ENCODE data around the gene ZRSR2. TPM values are rescaled to one million over a fixed set of nuclear protein-coding genes. Genes with fewer than 3 reads are reported as not detected.

ZRSR2 gene
- total and polyA plus RNA-seq, 2 experiments from 2014 or later: 5.2 to 45.1 TPM

DNA sequence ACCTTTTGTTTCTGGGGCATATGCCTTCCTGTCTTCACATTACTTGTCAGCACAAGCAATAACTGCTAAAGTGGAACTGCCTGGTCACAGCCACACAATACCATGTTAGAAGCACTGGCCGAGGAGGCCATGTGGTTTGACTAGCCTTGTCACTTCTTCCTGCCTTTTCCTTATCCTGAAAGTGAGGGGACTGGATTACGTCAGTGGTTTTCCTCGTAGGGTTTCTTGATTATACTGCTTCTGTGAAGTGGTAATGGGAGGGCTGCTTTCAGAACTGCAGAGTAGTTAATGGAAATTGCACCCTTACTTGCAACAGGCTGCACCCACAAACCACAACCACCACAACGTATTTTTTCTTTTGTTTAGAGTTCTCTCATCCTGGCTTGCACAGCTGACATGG, 26.6 kb downstream of the ZRSR2 start:
- Histone ChIP-seq H3K4me1 (ENCODE audit: insufficient read depth) (peaks cover 12% of the 10 kb centered on the region), H3K9me2 (ENCODE audit: insufficient read depth) (no peaks in the 10 kb centered on the region), H3K27ac (ENCODE audit: low read depth) (peak overlapping the region; percentile 87), H3K36me3 (ENCODE audit: insufficient read depth) (peaks cover 7% of the 10 kb centered on the region; the same call in 1 of the 2 replicates), H2AFZ (no peak overlapping the region), H3F3A (replicated peaks; ENCODE audit: low read depth) (no peaks in the 10 kb centered on the region), H3K79me2 (replicated peaks; ENCODE audit: insufficient read depth) (no peaks in the 10 kb centered on the region), H3K4me2 (peak overlapping the region; percentile 4; the same call in 1 of the 2 replicates), H4K20me1 (replicated peaks; ENCODE audit: insufficient read depth) (no peaks in the 10 kb centered on the region), H3K4me3 (no peak overlapping the region), H3K27me3 (ENCODE audit: insufficient read depth) (no peaks in the 10 kb centered on the region)
- Mint-ChIP-seq H3K36me3 (ENCODE audit: low read depth) (peaks cover 63% of the 10 kb centered on the region), H3K27ac (peak overlapping the region; percentile 100), H3K4me3 (0 out of 3 replicates have a peak overlapping the region, but pooled peaks have one; percentile 8), H3K27me3 (ENCODE audit: insufficient read depth, low read depth, poor library complexity) (no peaks in the 10 kb centered on the region), H3K4me1 (peaks cover 23% of the 10 kb centered on the region; the same call in 2 of the 3 replicates), H3K9me3 (no peaks in the 10 kb centered on the region)
- TF ChIP-seq, protein P1, sequence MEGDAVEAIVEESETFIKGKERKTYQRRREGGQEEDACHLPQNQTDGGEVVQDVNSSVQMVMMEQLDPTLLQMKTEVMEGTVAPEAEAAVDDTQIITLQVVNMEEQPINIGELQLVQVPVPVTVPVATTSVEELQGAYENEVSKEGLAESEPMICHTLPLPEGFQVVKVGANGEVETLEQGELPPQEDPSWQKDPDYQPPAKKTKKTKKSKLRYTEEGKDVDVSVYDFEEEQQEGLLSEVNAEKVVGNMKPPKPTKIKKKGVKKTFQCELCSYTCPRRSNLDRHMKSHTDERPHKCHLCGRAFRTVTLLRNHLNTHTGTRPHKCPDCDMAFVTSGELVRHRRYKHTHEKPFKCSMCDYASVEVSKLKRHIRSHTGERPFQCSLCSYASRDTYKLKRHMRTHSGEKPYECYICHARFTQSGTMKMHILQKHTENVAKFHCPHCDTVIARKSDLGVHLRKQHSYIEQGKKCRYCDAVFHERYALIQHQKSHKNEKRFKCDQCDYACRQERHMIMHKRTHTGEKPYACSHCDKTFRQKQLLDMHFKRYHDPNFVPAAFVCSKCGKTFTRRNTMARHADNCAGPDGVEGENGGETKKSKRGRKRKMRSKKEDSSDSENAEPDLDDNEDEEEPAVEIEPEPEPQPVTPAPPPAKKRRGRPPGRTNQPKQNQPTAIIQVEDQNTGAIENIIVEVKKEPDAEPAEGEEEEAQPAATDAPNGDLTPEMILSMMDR (conservative IDR thresholded peaks at IDR 0.05; ENCODE audit: low read depth in 2 of 2): no peak
- TF ChIP-seq STAT1 (IDR thresholded peaks at IDR 0.05; ENCODE audit: unreplicated experiment) (no peak), EZH2phosphoT487 (IDR thresholded peaks at IDR 0.05; ENCODE audit: unreplicated experiment) (no peak)
- DNase-seq (ENCODE audit: low spot score) (peak; percentile 11), ATAC-seq (peak; percentile 53)

DNA sequence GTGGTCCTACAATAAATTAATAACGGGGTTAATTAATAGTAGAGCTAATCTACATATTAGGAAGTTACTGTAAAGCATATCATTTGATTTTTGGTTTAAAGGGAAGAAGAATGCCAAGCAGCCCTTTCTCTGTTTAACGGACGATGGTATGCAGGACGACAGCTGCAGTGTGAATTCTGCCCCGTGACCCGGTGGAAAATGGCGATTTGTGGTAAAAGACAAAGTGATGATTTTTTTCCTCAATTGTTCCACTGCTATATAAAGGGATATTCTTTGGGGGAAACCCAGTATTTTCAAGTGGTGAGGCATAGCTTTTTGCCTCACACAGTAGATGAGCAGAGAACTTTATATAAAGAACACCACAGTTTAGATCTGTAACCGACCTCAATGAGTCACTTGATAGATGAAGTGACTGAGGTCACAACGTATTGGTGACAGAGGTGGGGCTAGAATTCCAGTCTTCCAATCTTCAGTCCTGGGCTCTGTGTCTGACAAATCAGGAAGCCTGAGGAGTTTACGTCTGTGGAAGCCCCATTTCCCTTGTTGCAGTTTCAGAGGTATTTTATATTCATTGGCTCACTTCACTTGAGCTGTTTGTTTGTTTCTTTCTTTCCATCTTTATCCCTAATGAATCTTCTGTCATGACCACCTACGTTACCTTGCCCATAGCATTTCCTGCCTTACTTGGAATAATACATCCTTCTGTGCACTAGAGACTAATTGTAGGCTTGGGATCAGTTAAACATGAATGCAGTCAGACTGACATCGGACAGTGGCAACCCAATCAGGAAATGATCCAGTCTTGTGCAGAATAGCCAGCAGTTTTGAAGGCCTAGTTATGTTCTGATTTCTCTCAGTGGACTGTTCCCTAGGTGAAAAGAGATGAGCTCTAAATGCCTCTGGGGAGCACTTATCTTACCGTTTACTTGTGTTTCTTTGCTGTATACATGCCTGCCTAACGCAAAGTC, 30.1 kb downstream of the ZRSR2 start:
- Histone ChIP-seq H3K27ac (ENCODE audit: low read depth) (no peak overlapping the region), H4K20me1 (replicated peaks; ENCODE audit: insufficient read depth) (no peaks in the 10 kb centered on the region), H3K9me2 (ENCODE audit: insufficient read depth) (no peaks in the 10 kb centered on the region), H3K4me3 (no peak overlapping the region), H3K4me1 (ENCODE audit: insufficient read depth) (peaks cover 12% of the 10 kb centered on the region), H3K79me2 (replicated peaks; ENCODE audit: insufficient read depth) (no peaks in the 10 kb centered on the region), H3K27me3 (ENCODE audit: insufficient read depth) (no peaks in the 10 kb centered on the region), H3F3A (replicated peaks; ENCODE audit: low read depth) (no peaks in the 10 kb centered on the region), H2AFZ (no peak overlapping the region), H3K36me3 (ENCODE audit: insufficient read depth) (peaks cover 7% of the 10 kb centered on the region; the same call in 1 of the 2 replicates), H3K4me2 (no peak overlapping the region)
- Mint-ChIP-seq H3K36me3 (ENCODE audit: low read depth) (peaks cover 45% of the 10 kb centered on the region), H3K27ac (peak overlapping the region; percentile 71), H3K4me1 (peaks cover 23% of the 10 kb centered on the region), H3K9me3 (no peaks in the 10 kb centered on the region), H3K27me3 (ENCODE audit: insufficient read depth, low read depth, poor library complexity) (peaks cover 2% of the 10 kb centered on the region), H3K4me3 (no peak overlapping the region)
- ATAC-seq (no peak), DNase-seq (ENCODE audit: low spot score) (no peak)
- TF ChIP-seq, protein P1 (conservative IDR thresholded peaks at IDR 0.05; ENCODE audit: low read depth in 2 of 2): no peak
- no peak for TF ChIP-seq NANOG (IDR thresholded peaks at IDR 0.05; ENCODE audit: borderline replicate concordance)
- TF ChIP-seq ZNF331 (CRISPR knock-in tag; IDR thresholded peaks at IDR 0.05; ENCODE audit: low read depth): no peak
- TF ChIP-seq, protein P2, sequence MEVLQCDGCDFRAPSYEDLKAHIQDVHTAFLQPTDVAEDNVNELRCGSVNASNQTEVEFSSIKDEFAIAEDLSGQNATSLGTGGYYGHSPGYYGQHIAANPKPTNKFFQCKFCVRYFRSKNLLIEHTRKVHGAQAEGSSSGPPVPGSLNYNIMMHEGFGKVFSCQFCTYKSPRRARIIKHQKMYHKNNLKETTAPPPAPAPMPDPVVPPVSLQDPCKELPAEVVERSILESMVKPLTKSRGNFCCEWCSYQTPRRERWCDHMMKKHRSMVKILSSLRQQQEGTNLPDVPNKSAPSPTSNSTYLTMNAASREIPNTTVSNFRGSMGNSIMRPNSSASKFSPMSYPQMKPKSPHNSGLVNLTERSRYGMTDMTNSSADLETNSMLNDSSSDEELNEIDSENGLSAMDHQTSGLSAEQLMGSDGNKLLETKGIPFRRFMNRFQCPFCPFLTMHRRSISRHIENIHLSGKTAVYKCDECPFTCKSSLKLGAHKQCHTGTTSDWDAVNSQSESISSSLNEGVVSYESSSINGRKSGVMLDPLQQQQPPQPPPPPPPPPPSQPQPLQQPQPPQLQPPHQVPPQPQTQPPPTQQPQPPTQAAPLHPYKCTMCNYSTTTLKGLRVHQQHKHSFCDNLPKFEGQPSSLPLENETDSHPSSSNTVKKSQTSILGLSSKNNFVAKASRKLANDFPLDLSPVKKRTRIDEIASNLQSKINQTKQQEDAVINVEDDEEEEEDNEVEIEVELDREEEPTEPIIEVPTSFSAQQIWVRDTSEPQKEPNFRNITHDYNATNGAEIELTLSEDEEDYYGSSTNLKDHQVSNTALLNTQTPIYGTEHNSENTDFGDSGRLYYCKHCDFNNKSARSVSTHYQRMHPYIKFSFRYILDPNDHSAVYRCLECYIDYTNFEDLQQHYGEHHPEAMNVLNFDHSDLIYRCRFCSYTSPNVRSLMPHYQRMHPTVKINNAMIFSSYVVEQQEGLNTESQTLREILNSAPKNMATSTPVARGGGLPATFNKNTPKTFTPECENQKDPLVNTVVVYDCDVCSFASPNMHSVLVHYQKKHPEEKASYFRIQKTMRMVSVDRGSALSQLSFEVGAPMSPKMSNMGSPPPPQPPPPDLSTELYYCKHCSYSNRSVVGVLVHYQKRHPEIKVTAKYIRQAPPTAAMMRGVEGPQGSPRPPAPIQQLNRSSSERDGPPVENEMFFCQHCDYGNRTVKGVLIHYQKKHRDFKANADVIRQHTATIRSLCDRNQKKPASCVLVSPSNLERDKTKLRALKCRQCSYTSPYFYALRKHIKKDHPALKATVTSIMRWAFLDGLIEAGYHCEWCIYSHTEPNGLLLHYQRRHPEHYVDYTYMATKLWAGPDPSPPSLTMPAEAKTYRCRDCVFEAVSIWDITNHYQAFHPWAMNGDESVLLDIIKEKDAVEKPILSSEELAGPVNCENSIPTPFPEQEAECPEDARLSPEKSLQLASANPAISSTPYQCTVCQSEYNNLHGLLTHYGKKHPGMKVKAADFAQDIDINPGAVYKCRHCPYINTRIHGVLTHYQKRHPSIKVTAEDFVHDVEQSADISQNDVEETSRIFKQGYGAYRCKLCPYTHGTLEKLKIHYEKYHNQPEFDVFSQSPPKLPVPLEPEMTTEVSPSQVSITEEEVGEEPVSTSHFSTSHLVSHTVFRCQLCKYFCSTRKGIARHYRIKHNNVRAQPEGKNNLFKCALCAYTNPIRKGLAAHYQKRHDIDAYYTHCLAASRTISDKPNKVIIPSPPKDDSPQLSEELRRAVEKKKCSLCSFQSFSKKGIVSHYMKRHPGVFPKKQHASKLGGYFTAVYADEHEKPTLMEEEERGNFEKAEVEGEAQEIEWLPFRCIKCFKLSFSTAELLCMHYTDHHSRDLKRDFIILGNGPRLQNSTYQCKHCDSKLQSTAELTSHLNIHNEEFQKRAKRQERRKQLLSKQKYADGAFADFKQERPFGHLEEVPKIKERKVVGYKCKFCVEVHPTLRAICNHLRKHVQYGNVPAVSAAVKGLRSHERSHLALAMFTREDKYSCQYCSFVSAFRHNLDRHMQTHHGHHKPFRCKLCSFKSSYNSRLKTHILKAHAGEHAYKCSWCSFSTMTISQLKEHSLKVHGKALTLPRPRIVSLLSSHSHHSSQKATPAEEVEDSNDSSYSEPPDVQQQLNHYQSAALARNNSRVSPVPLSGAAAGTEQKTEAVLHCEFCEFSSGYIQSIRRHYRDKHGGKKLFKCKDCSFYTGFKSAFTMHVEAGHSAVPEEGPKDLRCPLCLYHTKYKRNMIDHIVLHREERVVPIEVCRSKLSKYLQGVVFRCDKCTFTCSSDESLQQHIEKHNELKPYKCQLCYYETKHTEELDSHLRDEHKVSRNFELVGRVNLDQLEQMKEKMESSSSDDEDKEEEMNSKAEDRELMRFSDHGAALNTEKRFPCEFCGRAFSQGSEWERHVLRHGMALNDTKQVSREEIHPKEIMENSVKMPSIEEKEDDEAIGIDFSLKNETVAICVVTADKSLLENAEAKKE (CRISPR knock-in tag; IDR thresholded peaks at IDR 0.05): no peak
- no peak for TF ChIP-seq POLR2AphosphoS5 (IDR thresholded peaks at IDR 0.05; ENCODE audit: low read depth)
- TF ChIP-seq JUNB (IDR thresholded peaks at IDR 0.05; ENCODE audit: unreplicated experiment): no peak
- TF ChIP-seq EZH2phosphoT487 (IDR thresholded peaks at IDR 0.05; ENCODE audit: unreplicated experiment): no peak
- TF ChIP-seq CREB1 (CRISPR knock-in tag; IDR thresholded peaks at IDR 0.05; ENCODE audit: low read depth): no peak
